ENCODE results near the gene XPO5. TPM values are rescaled to one million over a fixed set of nuclear protein-coding genes. Genes with fewer than 3 reads are reported as not detected.

The XPO5 gene
- total and polyA plus RNA-seq, 2 of the 4 experiments (the other 2 are of a cell fraction) = 29.0 to 30.1 TPM

- Histone ChIP-seq H2BK15ac (ENCODE audit: low read depth, low read length) (no peak overlapping the region), H3K9me3 (ENCODE audit: control insufficient read depth, insufficient read depth, low read length) (no peaks in the 10 kb centered on the region), H4K8ac (ENCODE audit: low read depth in 2 of 2, low read length in 2 of 2) (no peak overlapping the region), H3K9ac (ENCODE audit: low read depth, low read length) (no peak overlapping the region), H3K27me3 (ENCODE audit: control insufficient read depth, insufficient read depth, low read length) (no peaks in the 10 kb centered on the region), H3K4me3 (ENCODE audit: insufficient read depth, low read depth, low read length) (no peak overlapping the region), H3K79me1 (ENCODE audit: low read depth in 1 of 2, low read length in 2 of 2) (peaks cover 45 to 74% of the 10 kb centered on the region in 2 experiments), H3K36me3 (ENCODE audit: control insufficient read depth, insufficient read depth, low read length) (peaks cover 61% of the 10 kb centered on the region), H3K9me1 (ENCODE audit: insufficient read depth, low read length) (peaks cover 32% of the 10 kb centered on the region), H4K5ac (ENCODE audit: low read depth, low read length) (no peak overlapping the region), H2AK5ac (ENCODE audit: low read depth, low read length) (no peak overlapping the region), H3K23ac (ENCODE audit: low read depth, low read length) (no peak overlapping the region), H4K91ac (ENCODE audit: insufficient read depth, low read depth, low read length) (no peak overlapping the region), H2AFZ (replicated peaks; ENCODE audit: low read length, poor library complexity) (no peak overlapping the region), H2BK5ac (ENCODE audit: low read depth, low read length, poor library complexity, severe bottlenecking) (no peak overlapping the region), H3K27ac (ENCODE audit: insufficient read depth, low read length) (no peak overlapping the region), H3K56ac (ENCODE audit: extremely low read depth, insufficient read depth, low read length) (no peak overlapping the region), H3K4me1 (ENCODE audit: control insufficient read depth, insufficient read depth, low read length) (peaks cover 6% of the 10 kb centered on the region), H2BK20ac (ENCODE audit: low read depth, low read length) (no peak overlapping the region), H3K18ac (ENCODE audit: low read depth, low read length) (no peak overlapping the region), H3K4me2 (ENCODE audit: low read depth, low read length) (no peak overlapping the region), H2AK9ac (replicated peaks; ENCODE audit: low read depth, low read length, poor library complexity) (no peak overlapping the region), H4K20me1 (ENCODE audit: insufficient read depth, low read length) (no peaks in the 10 kb centered on the region; the same call in 1 of the 2 replicates), H3K4ac (ENCODE audit: low read depth, low read length) (no peak overlapping the region), H2BK120ac (ENCODE audit: low read depth, low read length) (no peak overlapping the region), H3K14ac (replicated peaks; ENCODE audit: low read depth, low read length) (no peak overlapping the region)
- dilution Hi-C loops (cut with HindIII; ENCODE audit: low sequenced_read_pairs, unreplicated experiment) (no loop called here), intact Hi-C loops (cut with micrococcal nuclease) (no loop called here), in situ Hi-C loops (cut with MboI; ENCODE audit: low sequenced_read_pairs) (no loop called here)
- ChIA-PET POLR2A (ENCODE audit: unreplicated experiment) (no interaction called here), CTCF (no interaction called here)
- no TSS peak for BruUV-seq (replicated peaks)
- ATAC-seq (ENCODE audit: low read depth) (no peak), DNase-seq (no peak)
- 100% methylated on average over 3 of the region's 10 CpGs; no CpG with 5 or more reads in 1 of the 2 experiments for WGBS, 2 experiments (ENCODE audit: extremely low coverage in 2 of 2, insufficient read length in 1 of 2)
- TF ChIP-seq MAFK (IDR thresholded peaks at IDR 0.05; ENCODE audit: low read depth, low read length) = no peak
- no peak for TF ChIP-seq RCOR1 (IDR thresholded peaks at IDR 0.05; ENCODE audit: insufficient replicate concordance, low read length)
- TF ChIP-seq MAZ (IDR thresholded peaks at IDR 0.05; ENCODE audit: borderline replicate concordance, low read depth, low read length) = no peak
- no peak for TF ChIP-seq NFE2L2 (IDR thresholded peaks at IDR 0.05; ENCODE audit: low read depth, low read length)
- no peak for TF ChIP-seq RAD21 (IDR thresholded peaks at IDR 0.05; ENCODE audit: low read length)
- no peak for TF ChIP-seq ELK1 (IDR thresholded peaks at IDR 0.05; ENCODE audit: borderline replicate concordance, low read depth, low read length)
- TF ChIP-seq MXI1 (IDR thresholded peaks at IDR 0.05; ENCODE audit: borderline replicate concordance, low read depth, low read length) = no peak
- no peak for TF ChIP-seq BHLHE40 (IDR thresholded peaks at IDR 0.05; ENCODE audit: low read depth, low read length)
- no peak for TF ChIP-seq CHD1 (IDR thresholded peaks at IDR 0.05; ENCODE audit: low read depth, low read length)
These were observed 46.7 kb upstream of the XPO5 start for GRCh38 chr6:43622541-43622940.
